ENCODE results near the gene GLIPR1.

- TF ChIP-seq CTCF (IDR thresholded peaks at IDR 0.05; ENCODE audit: extremely low read depth in 1 of 2, insufficient read depth in 1 of 2, low read depth in 1 of 2, low read length in 2 of 2) (no peak), MAX (IDR thresholded peaks at IDR 0.05; ENCODE audit: insufficient read depth, insufficient read length) (no peak), POLR2AphosphoS5 (IDR thresholded peaks at IDR 0.05; ENCODE audit: insufficient read depth, low read depth, low read length) (no peak)
Measured at GRCh38 chr12:75489613-75490210, 9.2 kb downstream of the GLIPR1 start.
